Endothelial cell of umbilical vein (primary cell): Measurements from ENCODE around the gene NPLOC4.

ENCODE experiments used
- EZH2 ChIP-seq: IDR thresholded peaks from 2 replicates; pipeline ENCODE4 v1.6.1; 2012; ENCODE audit warnings: borderline replicate concordance, low read depth, mild to moderate bottlenecking, moderate library complexity, low read length, inconsistent platforms; ENCODE audit not compliant: severe bottlenecking
- GATA2 ChIP-seq: IDR thresholded peaks from 2 replicates; pipeline ENCODE4 v1.7.0; 2011; ENCODE audit warnings: low read depth, mild to moderate bottlenecking, moderate library complexity, mixed read lengths, low read length; ENCODE audit not compliant: insufficient read length, insufficient read depth
- POLR2A ChIP-seq: IDR thresholded peaks from 2 replicates; pipeline ENCODE4 v1.6.1; 2012; ENCODE audit warnings: low read depth, mild to moderate bottlenecking, control low read depth, low read length
- POLR2AphosphoS5 ChIP-seq: IDR thresholded peaks from 2 replicates; pipeline ENCODE4 v1.6.1; 2012; ENCODE audit warnings: low read depth, mild to moderate bottlenecking, control low read depth, low read length, moderate library complexity; ENCODE audit not compliant: insufficient read depth
- TF ChIP-seq, protein P1 (sequence below), 2 donors: IDR thresholded peaks; 1 replicate in 1 of 2; 2 replicates in 1 of 2; pipeline ENCODE4 v1.5.1; 2011; ENCODE audit warnings: low read length in 2 of 2, mild to moderate bottlenecking in 2 of 2, moderate library complexity in 2 of 2, control low read depth in 1 of 2, inconsistent platforms in 1 of 2, low read depth in 1 of 2; ENCODE audit not compliant: insufficient read depth in 1 of 2; ENCODE audit errors: extremely low read depth in 1 of 2

DNA sequence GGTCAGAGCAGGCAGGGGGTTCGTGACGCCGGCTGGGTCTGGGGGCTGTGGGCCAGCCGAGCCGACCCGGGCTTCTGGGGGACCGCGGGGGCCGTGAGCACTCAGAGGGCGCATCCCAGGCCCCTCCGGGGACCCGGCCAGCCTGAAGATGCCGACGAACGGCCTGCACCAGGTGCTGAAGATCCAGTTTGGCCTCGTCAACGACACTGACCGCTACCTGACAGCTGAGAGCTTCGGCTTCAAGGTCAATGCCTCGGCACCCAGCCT, 108.6 kb downstream of the NPLOC4 start:
- TF ChIP-seq, protein P1, sequence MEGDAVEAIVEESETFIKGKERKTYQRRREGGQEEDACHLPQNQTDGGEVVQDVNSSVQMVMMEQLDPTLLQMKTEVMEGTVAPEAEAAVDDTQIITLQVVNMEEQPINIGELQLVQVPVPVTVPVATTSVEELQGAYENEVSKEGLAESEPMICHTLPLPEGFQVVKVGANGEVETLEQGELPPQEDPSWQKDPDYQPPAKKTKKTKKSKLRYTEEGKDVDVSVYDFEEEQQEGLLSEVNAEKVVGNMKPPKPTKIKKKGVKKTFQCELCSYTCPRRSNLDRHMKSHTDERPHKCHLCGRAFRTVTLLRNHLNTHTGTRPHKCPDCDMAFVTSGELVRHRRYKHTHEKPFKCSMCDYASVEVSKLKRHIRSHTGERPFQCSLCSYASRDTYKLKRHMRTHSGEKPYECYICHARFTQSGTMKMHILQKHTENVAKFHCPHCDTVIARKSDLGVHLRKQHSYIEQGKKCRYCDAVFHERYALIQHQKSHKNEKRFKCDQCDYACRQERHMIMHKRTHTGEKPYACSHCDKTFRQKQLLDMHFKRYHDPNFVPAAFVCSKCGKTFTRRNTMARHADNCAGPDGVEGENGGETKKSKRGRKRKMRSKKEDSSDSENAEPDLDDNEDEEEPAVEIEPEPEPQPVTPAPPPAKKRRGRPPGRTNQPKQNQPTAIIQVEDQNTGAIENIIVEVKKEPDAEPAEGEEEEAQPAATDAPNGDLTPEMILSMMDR (IDR thresholded peaks at IDR 0.05; ENCODE audit: extremely low read depth in 1 of 2, insufficient read depth in 1 of 2, low read depth in 1 of 2, low read length in 2 of 2), result no peak
- no peak for TF ChIP-seq POLR2A
- no peak for TF ChIP-seq POLR2AphosphoS5
- TF ChIP-seq EZH2, result no peak
- TF ChIP-seq GATA2, result no peak
